ENCODE results near the gene NYAP2.
A peak's percentile ranks its signal among the peaks of the same experiment; 100 is the strongest.

The NYAP2 gene

GRCh38 chr2:225379856-225380255, 19.7 kb upstream of the NYAP2 start:
- DNase-seq (ENCODE audit: low read depth) = no peak
- no peak overlapping the region for H3K4me3 ChIP-seq (ENCODE audit: low read depth, low read length)
- no peak for TF ChIP-seq CTCF (IDR thresholded peaks at IDR 0.05; ENCODE audit: control insufficient read depth, extremely low read depth, insufficient read depth)

GRCh38 chr2:225381609-225382008, 17.9 kb upstream of the NYAP2 start:
- no peak for DNase-seq (ENCODE audit: low read depth)
- TF ChIP-seq CTCF (IDR thresholded peaks at IDR 0.05; ENCODE audit: control insufficient read depth, extremely low read depth, insufficient read depth) = no peak

GRCh38 chr2:225398372-225398771, 1.1 kb upstream of the NYAP2 start:
- no peak for TF ChIP-seq CTCF (IDR thresholded peaks at IDR 0.05; ENCODE audit: control insufficient read depth, extremely low read depth, insufficient read depth)
- no peak for DNase-seq (ENCODE audit: low read depth)
- H3K4me3 ChIP-seq (ENCODE audit: low read depth, low read length) = no peak overlapping the region

More at GRCh38 chr2:225381609-225382008, 17.9 kb upstream of the NYAP2 start:
- no peak overlapping the region for H3K4me3 ChIP-seq (ENCODE audit: low read depth, low read length)

- TF ChIP-seq CTCF (IDR thresholded peaks at IDR 0.05; ENCODE audit: control insufficient read depth, extremely low read depth, insufficient read depth) = no peak
- H3K4me3 ChIP-seq (ENCODE audit: low read depth, low read length) = no peak overlapping the region
- peak; percentile 8 for DNase-seq (ENCODE audit: low read depth)
Observed at GRCh38 chr2:225400060-225400511, 576 bp downstream of the NYAP2 start.

GRCh38 chr2:225400546-225401400, 1.3 kb downstream of the NYAP2 start:
- DNase-seq (ENCODE audit: low read depth) = no peak
- no peak for TF ChIP-seq CTCF (IDR thresholded peaks at IDR 0.05; ENCODE audit: control insufficient read depth, extremely low read depth, insufficient read depth)
- no peak overlapping the region for H3K4me3 ChIP-seq (ENCODE audit: low read depth, low read length)

- no peak overlapping the region for H3K4me3 ChIP-seq (ENCODE audit: low read depth, low read length)
- TF ChIP-seq CTCF (IDR thresholded peaks at IDR 0.05; ENCODE audit: control insufficient read depth, extremely low read depth, insufficient read depth) = no peak
- no peak for DNase-seq (ENCODE audit: low read depth)
Observed at GRCh38 chr2:225402210-225402776, 2.8 kb downstream of the NYAP2 start.
